ENCODE measurements around the gene ATXN7L3B.

DNA sequence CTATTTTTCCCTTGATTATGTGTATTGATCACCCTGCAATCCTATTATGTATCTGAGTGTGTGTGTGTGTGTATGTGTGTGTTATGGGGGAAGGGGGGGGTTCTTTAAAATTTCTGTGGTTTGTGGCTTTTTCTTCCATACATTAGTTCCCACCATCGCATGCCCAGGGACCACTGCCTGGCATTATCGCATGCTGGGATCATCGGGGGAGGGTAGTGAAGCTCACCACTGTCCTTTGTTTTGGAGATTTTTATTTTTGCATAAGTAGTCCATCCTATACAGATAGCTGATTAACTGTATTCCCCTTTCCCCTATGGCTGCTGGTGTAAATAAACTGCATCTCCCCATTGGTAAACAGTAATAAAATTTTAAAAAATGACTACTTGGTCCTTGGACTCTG is 3.4 kb downstream of the ATXN7L3B start:
- TF ChIP-seq, protein P1, sequence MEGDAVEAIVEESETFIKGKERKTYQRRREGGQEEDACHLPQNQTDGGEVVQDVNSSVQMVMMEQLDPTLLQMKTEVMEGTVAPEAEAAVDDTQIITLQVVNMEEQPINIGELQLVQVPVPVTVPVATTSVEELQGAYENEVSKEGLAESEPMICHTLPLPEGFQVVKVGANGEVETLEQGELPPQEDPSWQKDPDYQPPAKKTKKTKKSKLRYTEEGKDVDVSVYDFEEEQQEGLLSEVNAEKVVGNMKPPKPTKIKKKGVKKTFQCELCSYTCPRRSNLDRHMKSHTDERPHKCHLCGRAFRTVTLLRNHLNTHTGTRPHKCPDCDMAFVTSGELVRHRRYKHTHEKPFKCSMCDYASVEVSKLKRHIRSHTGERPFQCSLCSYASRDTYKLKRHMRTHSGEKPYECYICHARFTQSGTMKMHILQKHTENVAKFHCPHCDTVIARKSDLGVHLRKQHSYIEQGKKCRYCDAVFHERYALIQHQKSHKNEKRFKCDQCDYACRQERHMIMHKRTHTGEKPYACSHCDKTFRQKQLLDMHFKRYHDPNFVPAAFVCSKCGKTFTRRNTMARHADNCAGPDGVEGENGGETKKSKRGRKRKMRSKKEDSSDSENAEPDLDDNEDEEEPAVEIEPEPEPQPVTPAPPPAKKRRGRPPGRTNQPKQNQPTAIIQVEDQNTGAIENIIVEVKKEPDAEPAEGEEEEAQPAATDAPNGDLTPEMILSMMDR (conservative IDR thresholded peaks at IDR 0.05), result no peak
- TF ChIP-seq ZFX (IDR thresholded peaks at IDR 0.05), result no peak
